ENCODE measurements around the gene MKNK2.

DNA sequence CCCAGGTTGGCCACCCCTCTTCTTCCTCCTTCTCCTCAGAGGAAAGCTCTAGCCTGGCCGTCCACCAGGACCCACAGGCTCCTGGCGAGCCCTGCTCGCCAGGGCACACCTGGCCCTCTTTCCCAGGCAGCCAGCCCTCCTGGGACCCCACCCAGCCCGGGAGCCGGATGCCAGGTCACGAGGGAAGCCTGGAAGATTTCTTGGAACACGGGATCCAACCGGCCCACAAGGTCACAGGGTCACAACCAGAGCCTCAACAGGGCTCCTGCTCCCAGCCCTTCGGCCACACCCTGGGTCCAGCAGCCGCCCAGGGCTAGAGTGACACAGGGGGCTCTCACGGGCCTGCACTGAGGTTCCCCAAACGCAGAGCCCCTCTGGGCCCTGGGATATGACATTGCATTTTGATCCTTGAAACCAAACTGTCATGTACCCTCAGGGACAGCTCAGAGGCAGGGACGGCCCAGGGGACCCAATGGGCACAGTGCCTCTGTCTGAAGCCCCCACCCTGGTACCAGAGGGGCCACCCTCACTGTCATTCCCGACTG, 5.5 kb downstream of the MKNK2 start:
- no peak for TF ChIP-seq POLR2A (IDR thresholded peaks at IDR 0.05)
- TF ChIP-seq, protein P1, sequence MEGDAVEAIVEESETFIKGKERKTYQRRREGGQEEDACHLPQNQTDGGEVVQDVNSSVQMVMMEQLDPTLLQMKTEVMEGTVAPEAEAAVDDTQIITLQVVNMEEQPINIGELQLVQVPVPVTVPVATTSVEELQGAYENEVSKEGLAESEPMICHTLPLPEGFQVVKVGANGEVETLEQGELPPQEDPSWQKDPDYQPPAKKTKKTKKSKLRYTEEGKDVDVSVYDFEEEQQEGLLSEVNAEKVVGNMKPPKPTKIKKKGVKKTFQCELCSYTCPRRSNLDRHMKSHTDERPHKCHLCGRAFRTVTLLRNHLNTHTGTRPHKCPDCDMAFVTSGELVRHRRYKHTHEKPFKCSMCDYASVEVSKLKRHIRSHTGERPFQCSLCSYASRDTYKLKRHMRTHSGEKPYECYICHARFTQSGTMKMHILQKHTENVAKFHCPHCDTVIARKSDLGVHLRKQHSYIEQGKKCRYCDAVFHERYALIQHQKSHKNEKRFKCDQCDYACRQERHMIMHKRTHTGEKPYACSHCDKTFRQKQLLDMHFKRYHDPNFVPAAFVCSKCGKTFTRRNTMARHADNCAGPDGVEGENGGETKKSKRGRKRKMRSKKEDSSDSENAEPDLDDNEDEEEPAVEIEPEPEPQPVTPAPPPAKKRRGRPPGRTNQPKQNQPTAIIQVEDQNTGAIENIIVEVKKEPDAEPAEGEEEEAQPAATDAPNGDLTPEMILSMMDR (IDR thresholded peaks at IDR 0.05) = no peak

Data from right lobe of liver (tissue), 4 donors.